Activated T-cell treated with anti-CD3 and anti-CD28 coated beads, Interleukin-2, amount 50 U/mL, for 48 hours (primary cell): Measurements from ENCODE around the gene OSBPL10.
A peak's percentile ranks its signal among the peaks of the same experiment; 100 is the strongest.

Source experiments
- DNase-seq, 2 experiments: peaks; one replicate each; pipeline ENCODE4 v3.0.0-alpha.2; 2020

The OSBPL10 gene

GRCh38 chr3:31985831-31986230 lies 4.8 kb upstream of the OSBPL10 start:
- DNase-seq: no peak

GRCh38 chr3:31984321-31984720 lies 3.3 kb upstream of the OSBPL10 start:
- no peak for DNase-seq

- peak; percentile 65 to 69 for DNase-seq
Measured at GRCh38 chr3:31980530-31981205, 394 bp downstream of the OSBPL10 start.

- no peak for DNase-seq
Measured at GRCh38 chr3:31979001-31979697, 1.9 kb downstream of the OSBPL10 start.

- DNase-seq: no peak
Measured at GRCh38 chr3:31978553-31978952, 2.5 kb downstream of the OSBPL10 start.

GRCh38 chr3:31977736-31978135 lies 3.3 kb downstream of the OSBPL10 start:
- DNase-seq: no peak

- no peak for DNase-seq
Measured at GRCh38 chr3:31976302-31976701, 4.8 kb downstream of the OSBPL10 start.

GRCh38 chr3:31974964-31975363 lies 6.1 kb downstream of the OSBPL10 start:
- DNase-seq: no peak

- DNase-seq: no peak
Measured at GRCh38 chr3:31974471-31974870, 6.6 kb downstream of the OSBPL10 start.

GRCh38 chr3:31973837-31974236 lies 7.2 kb downstream of the OSBPL10 start:
- DNase-seq: no peak

GRCh38 chr3:31973081-31973480 lies 8.0 kb downstream of the OSBPL10 start:
- DNase-seq: no peak

- DNase-seq: no peak
Measured at GRCh38 chr3:31971607-31972006, 9.5 kb downstream of the OSBPL10 start.

- no peak for DNase-seq
Measured at GRCh38 chr3:31968927-31969418, 12.1 kb downstream of the OSBPL10 start.

GRCh38 chr3:31968369-31968926 lies 12.6 kb downstream of the OSBPL10 start:
- no peak for DNase-seq

GRCh38 chr3:31967592-31967991 lies 13.5 kb downstream of the OSBPL10 start:
- DNase-seq: no peak

GRCh38 chr3:31966978-31967591 lies 14.0 kb downstream of the OSBPL10 start:
- no peak for DNase-seq

GRCh38 chr3:31962801-31963205 lies 18.3 kb downstream of the OSBPL10 start:
- DNase-seq: no peak

- DNase-seq: no peak
Measured at GRCh38 chr3:31960793-31961431, 20.1 kb downstream of the OSBPL10 start.

GRCh38 chr3:31959951-31960792 lies 20.9 kb downstream of the OSBPL10 start:
- no peak for DNase-seq

- no peak for DNase-seq
Measured at GRCh38 chr3:31959251-31959650, 21.8 kb downstream of the OSBPL10 start.

- DNase-seq: no peak
Measured at GRCh38 chr3:31958701-31959152, 22.3 kb downstream of the OSBPL10 start.

GRCh38 chr3:31957106-31957505 lies 24.0 kb downstream of the OSBPL10 start:
- no peak for DNase-seq
